Left ventricle myocardium inferior (tissue), 1 donor: ENCODE data around the gene RPL27A. TPM values are rescaled to one million over a fixed set of nuclear protein-coding genes. Genes with fewer than 3 reads are reported as not detected.
A peak's percentile ranks its signal among the peaks of the same experiment; 100 is the strongest.

Source experiments
- DNase-seq: peaks from one replicate; pipeline ENCODE4 v3.0.0-alpha.2; 2020
- H3K27ac ChIP-seq: fragments of 200-600 bp; replicated peaks from 2 replicates; pipeline ENCODE4 v1.8.0; 2021
- H3K27me3 ChIP-seq: fragments of 200-600 bp; 2 replicates; pipeline ENCODE4 v1.8.0; 2021; ENCODE audit warnings: low read depth
- H3K36me3 ChIP-seq: fragments of 200-600 bp; 2 replicates; pipeline ENCODE4 v1.8.0; 2021
- H3K4me1 ChIP-seq: fragments of 200-600 bp; 2 replicates; pipeline ENCODE4 v1.8.0; 2021
- H3K4me3 ChIP-seq: fragments of 200-600 bp; 2 replicates; pipeline ENCODE4 v1.8.0; 2021; ENCODE audit warnings: mild to moderate bottlenecking, moderate library complexity
- H3K9me3 ChIP-seq: fragments of 200-600 bp; replicated peaks from 2 replicates; pipeline ENCODE4 v1.8.0; 2021
- CTCF ChIP-seq: fragments of 200-600 bp; IDR thresholded peaks from 2 replicates; pipeline ENCODE4 v1.8.0; 2021; ENCODE audit warnings: antibody characterized with exemption, mild to moderate bottlenecking, borderline replicate concordance
- intact Hi-C: fragments of 100-400 bp; cut with micrococcal nuclease; formaldehyde crosslinking; loops from one replicate; pipeline ENCODE4 v1.11.0; 2022
- total RNA-seq: library from RNA; stranded (reverse); fragmentation: NEBNext Ultra II Directional; extraction: Animal tissue kit (Norgen Biotek cat#: 25700); gene quantifications from one replicate; pipeline ENCODE4 v1.2.1, GENCODE V29; 2021
- donor health status: DM: no; HTN: yes; CAD: no; lungs with severe emphysema.

The RPL27A gene
- total RNA-seq, 1 donor from 2014 or later: 597 TPM

GRCh38 chr11:8699903-8700302 is 17.3 kb downstream of the RPL27A start:
- intact Hi-C loops: no loop called here
- peaks cover 19% of the 10 kb centered on the region for H3K4me1 ChIP-seq
- no peak for TF ChIP-seq CTCF
- peak overlapping the region; percentile 72 for H3K27ac ChIP-seq
- DNase-seq: no peak
- no peaks in the 10 kb centered on the region for H3K9me3 ChIP-seq
- no peak overlapping the region for H3K4me3 ChIP-seq
- peaks cover 78% of the 10 kb centered on the region for H3K36me3 ChIP-seq
- H3K27me3 ChIP-seq: no peaks in the 10 kb centered on the region

GRCh38 chr11:8701891-8702597 is 19.5 kb downstream of the RPL27A start:
- Histone ChIP-seq H3K36me3 (peaks cover 74% of the 10 kb centered on the region), H3K27me3 (no peaks in the 10 kb centered on the region), H3K9me3 (no peaks in the 10 kb centered on the region), H3K27ac (no peak overlapping the region), H3K4me1 (peaks cover 22% of the 10 kb centered on the region), H3K4me3 (no peak overlapping the region)
- no peak for TF ChIP-seq CTCF
- DNase-seq: no peak
- intact Hi-C loops: no loop called here

- TF ChIP-seq CTCF: no peak
- Histone ChIP-seq H3K27me3 (no peaks in the 10 kb centered on the region), H3K27ac (no peak overlapping the region), H3K4me3 (no peak overlapping the region), H3K4me1 (peaks cover 27% of the 10 kb centered on the region), H3K9me3 (no peaks in the 10 kb centered on the region), H3K36me3 (peaks cover 71% of the 10 kb centered on the region)
- intact Hi-C loops: no loop called here
- no peak for DNase-seq
These were observed 20.0 kb downstream of the RPL27A start for GRCh38 chr11:8702598-8702915.

DNA sequence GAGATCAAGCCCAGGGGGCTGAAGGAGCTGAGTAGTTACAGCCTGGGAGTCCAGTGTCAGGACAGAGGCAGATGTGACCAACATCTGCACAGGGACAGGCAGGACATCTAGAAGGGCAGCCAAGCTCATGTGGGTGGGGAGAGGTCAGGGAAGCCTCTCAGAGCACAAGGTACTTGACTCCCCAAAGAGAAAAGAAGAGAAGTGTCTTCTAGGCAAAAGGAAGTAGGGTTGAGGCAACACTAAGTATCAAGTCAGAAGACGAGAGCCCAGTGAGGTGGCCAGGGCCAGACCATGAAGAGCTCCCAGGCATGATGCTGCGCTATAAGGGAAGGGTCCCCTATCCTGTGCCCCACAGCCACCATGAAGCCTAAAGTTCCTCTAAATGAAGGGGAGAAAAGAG is 21.5 kb downstream of the RPL27A start:
- Histone ChIP-seq H3K27me3 (no peaks in the 10 kb centered on the region), H3K9me3 (no peaks in the 10 kb centered on the region), H3K36me3 (peaks cover 55% of the 10 kb centered on the region), H3K4me3 (no peak overlapping the region), H3K27ac (no peak overlapping the region), H3K4me1 (peaks cover 42% of the 10 kb centered on the region)
- DNase-seq: no peak
- TF ChIP-seq CTCF: no peak
- intact Hi-C loops: no loop called here

DNA sequence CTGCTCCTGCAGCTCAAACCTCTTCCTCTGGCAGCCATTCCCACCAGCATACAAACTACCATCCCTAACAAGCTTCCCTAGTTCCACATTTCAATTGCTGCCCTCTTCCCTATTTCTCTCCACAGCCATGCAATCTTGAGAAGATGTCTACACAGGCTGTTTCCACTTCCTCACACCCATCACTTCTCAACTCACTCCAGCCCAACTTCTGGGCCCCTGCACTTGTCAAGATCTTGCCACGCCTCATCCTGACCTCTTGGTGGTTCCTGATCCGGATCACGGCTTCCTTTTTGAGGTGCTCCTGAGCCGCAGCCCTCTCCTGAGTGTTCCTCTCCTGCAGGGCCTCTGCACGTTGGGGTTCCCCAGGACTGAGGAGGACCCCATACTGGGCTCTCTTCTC is 22.6 kb downstream of the RPL27A start:
- H3K27me3 ChIP-seq: no peaks in the 10 kb centered on the region
- peaks cover 50% of the 10 kb centered on the region for H3K36me3 ChIP-seq
- H3K9me3 ChIP-seq: no peaks in the 10 kb centered on the region
- no peak overlapping the region for H3K27ac ChIP-seq
- intact Hi-C loops: no loop called here
- peaks cover 43% of the 10 kb centered on the region for H3K4me1 ChIP-seq
- no peak overlapping the region for H3K4me3 ChIP-seq
- no peak for DNase-seq
- no peak for TF ChIP-seq CTCF
